GM23338 (cell line): ENCODE data around the gene PDLIM5. TPM values are rescaled to one million over a fixed set of nuclear protein-coding genes. Genes with fewer than 3 reads are reported as not detected.

ENCODE experiments used
- ATAC-seq: fragments of 200-7000 bp; cut with Tn5 transposase; 3 replicates; pipeline ENCODE4 v1.9.1; 2020
- DNase-seq: peaks from one replicate; pipeline ENCODE4 v3.0.0-alpha.2; 2015; ENCODE audit warnings: low spot score
- H2AFZ ChIP-seq: fragments of 200-600 bp; sonication (generic); 2 replicates; pipeline ENCODE4 v1.8.0; 2016; ENCODE audit warnings: antibody characterized with exemption, mild to moderate bottlenecking, moderate library complexity
- H3F3A ChIP-seq: fragments of 200-600 bp; sonication (generic); replicated peaks from 2 replicates; pipeline ENCODE4 v1.8.0; 2017; ENCODE audit warnings: antibody characterized with exemption, mixed run types, low read depth
- H3K27ac ChIP-seq: fragments of 200-600 bp; sonication (generic); 2 replicates; pipeline ENCODE4 v1.6.1; 2016; ENCODE audit warnings: low read depth
- H3K27me3 ChIP-seq: fragments of 200-600 bp; sonication (generic); 2 replicates; pipeline ENCODE4 v1.8.0; 2016; ENCODE audit warnings: mild to moderate bottlenecking, mixed run types, moderate library complexity; ENCODE audit not compliant: insufficient read depth
- H3K36me3 ChIP-seq: fragments of 200-600 bp; sonication (generic); 2 replicates; pipeline ENCODE4 v1.8.0; 2016; ENCODE audit warnings: mild to moderate bottlenecking; ENCODE audit not compliant: insufficient read depth
- H3K4me1 ChIP-seq: fragments of 200-600 bp; sonication (generic); 2 replicates; pipeline ENCODE4 v1.8.0; 2016; ENCODE audit warnings: mild to moderate bottlenecking, moderate library complexity; ENCODE audit not compliant: insufficient read depth
- H3K4me2 ChIP-seq: fragments of 200-600 bp; sonication (generic); 2 replicates; pipeline ENCODE4 v1.7.1; 2017; ENCODE audit warnings: mixed run types
- H3K4me3 ChIP-seq: fragments of 200-600 bp; sonication (generic); 2 replicates; pipeline ENCODE4 v1.6.1; 2016; ENCODE audit warnings: mixed run types
- H3K79me2 ChIP-seq: fragments of 200-600 bp; sonication (generic); replicated peaks from 2 replicates; pipeline ENCODE4 v1.8.0; 2017; ENCODE audit warnings: mild to moderate bottlenecking; ENCODE audit not compliant: insufficient read depth
- H3K9me2 ChIP-seq: fragments of 200-600 bp; sonication (generic); 2 replicates; pipeline ENCODE4 v1.8.0; 2017; ENCODE audit not compliant: insufficient read depth
- H4K20me1 ChIP-seq: fragments of 200-600 bp; sonication (generic); replicated peaks from 2 replicates; pipeline ENCODE4 v1.8.0; 2017; ENCODE audit warnings: mild to moderate bottlenecking; ENCODE audit not compliant: insufficient read depth
- H3K27ac Mint-ChIP-seq: 2 replicates; pipeline ENCODE4 v1.8.0; 2020; ENCODE audit warnings: inconsistent platforms, mild to moderate bottlenecking, moderate library complexity, mixed read lengths
- H3K27me3 Mint-ChIP-seq: 3 replicates; pipeline ENCODE4 v1.8.0; 2022; ENCODE audit warnings: low read depth, mild to moderate bottlenecking, moderate library complexity, mixed read lengths, inconsistent platforms; ENCODE audit not compliant: insufficient read depth, poor library complexity
- H3K36me3 Mint-ChIP-seq: 3 replicates; pipeline ENCODE4 v1.8.0; 2021; ENCODE audit warnings: low read depth, mild to moderate bottlenecking, inconsistent platforms, moderate library complexity, mixed read lengths
- H3K4me1 Mint-ChIP-seq: 3 replicates; pipeline ENCODE4 v1.8.0; 2020; ENCODE audit warnings: mild to moderate bottlenecking, inconsistent platforms, mixed read lengths
- H3K4me3 Mint-ChIP-seq: 3 replicates; pipeline ENCODE4 v1.8.0; 2021; ENCODE audit warnings: moderate library complexity, mild to moderate bottlenecking, inconsistent platforms, mixed read lengths
- H3K9me3 Mint-ChIP-seq: 3 replicates; pipeline ENCODE4 v1.8.0; 2020; ENCODE audit warnings: moderate library complexity, mild to moderate bottlenecking, inconsistent platforms, mixed read lengths
- CREB1 ChIP-seq: fragments of 250-450 bp; sonication (Bioruptor Pico); IDR thresholded peaks from 2 replicates; pipeline ENCODE4 v1.5.0; 2020; ENCODE audit warnings: low read depth, mild to moderate bottlenecking, moderate library complexity
- CTCF ChIP-seq, 2 experiments: fragments of 200-600 bp in 1 of 2; sonication (generic) in 1 of 2; conservative IDR thresholded peaks; 2 replicates each; pipeline versions ENCODE4 v1.5.1 to v1.6.1; 2016 to 2017; ENCODE audit warnings: antibody characterized with exemption in 2 of 2, low read depth in 2 of 2, mild to moderate bottlenecking in 2 of 2, moderate library complexity in 1 of 2
- EZH2 ChIP-seq: fragments of 200-600 bp; sonication (generic); IDR thresholded peaks from one replicate; pipeline ENCODE4 v1.8.0; 2017; ENCODE audit warnings: antibody characterized with exemption, mild to moderate bottlenecking, low read depth; ENCODE audit not compliant: unreplicated experiment
- EZH2phosphoT487 ChIP-seq: fragments of 200-600 bp; sonication (generic); IDR thresholded peaks from one replicate; pipeline ENCODE4 v1.8.1; 2018; ENCODE audit warnings: antibody characterized with exemption; ENCODE audit not compliant: unreplicated experiment
- JUNB ChIP-seq: IDR thresholded peaks from one replicate; pipeline ENCODE4 v1.6.1; 2016; ENCODE audit warnings: antibody characterized with exemption; ENCODE audit not compliant: unreplicated experiment
- NANOG ChIP-seq: IDR thresholded peaks from 2 replicates; pipeline ENCODE4 v1.6.1; 2016; ENCODE audit warnings: antibody characterized with exemption, borderline replicate concordance
- POLR2AphosphoS5 ChIP-seq: IDR thresholded peaks from 2 replicates; pipeline ENCODE4 v1.6.1; 2016; ENCODE audit warnings: antibody characterized with exemption, low read depth
- STAT1 ChIP-seq: IDR thresholded peaks from one replicate; pipeline ENCODE4 v1.6.1; 2016; ENCODE audit warnings: antibody characterized with exemption; ENCODE audit not compliant: unreplicated experiment
- ZNF114 ChIP-seq: fragments of 250-450 bp; sonication (Bioruptor Pico); IDR thresholded peaks from 2 replicates; pipeline ENCODE4 v1.5.0; 2020; ENCODE audit warnings: mild to moderate bottlenecking, moderate library complexity
- ZNF331 ChIP-seq: fragments of 250-450 bp; sonication (Bioruptor Pico); IDR thresholded peaks from 2 replicates; pipeline ENCODE4 v1.5.0; 2020; ENCODE audit warnings: low read depth, mild to moderate bottlenecking, moderate library complexity
- polyA plus RNA-seq: library from polyadenylated mRNA; unstranded; fragments of >200 nt; fragmentation: Nextera tagmentation; extraction: Ambion mirVana; gene quantifications from 2 replicates; pipeline ENCODE4 v1.2.1, GENCODE V29; 2016
- total RNA-seq: library from RNA; depleted of rRNA; stranded (reverse); fragments of >200 nt; shearing (Covaris generic); gene quantifications from 2 replicates; pipeline ENCODE4 v1.2.3, GENCODE V29; 2014
- TF ChIP-seq, protein P1 (sequence below): IDR thresholded peaks from one replicate; pipeline ENCODE4 v1.6.1; 2018; ENCODE audit warnings: antibody characterized with exemption; ENCODE audit not compliant: unreplicated experiment
- TF ChIP-seq, protein P2 (sequence below): IDR thresholded peaks from 2 replicates; pipeline ENCODE4 v1.6.1; 2016; ENCODE audit warnings: antibody characterized with exemption

Gene PDLIM5
- total and polyA plus RNA-seq, 2 experiments from 2014 or later = 45.2 to 53.0 TPM

DNA sequence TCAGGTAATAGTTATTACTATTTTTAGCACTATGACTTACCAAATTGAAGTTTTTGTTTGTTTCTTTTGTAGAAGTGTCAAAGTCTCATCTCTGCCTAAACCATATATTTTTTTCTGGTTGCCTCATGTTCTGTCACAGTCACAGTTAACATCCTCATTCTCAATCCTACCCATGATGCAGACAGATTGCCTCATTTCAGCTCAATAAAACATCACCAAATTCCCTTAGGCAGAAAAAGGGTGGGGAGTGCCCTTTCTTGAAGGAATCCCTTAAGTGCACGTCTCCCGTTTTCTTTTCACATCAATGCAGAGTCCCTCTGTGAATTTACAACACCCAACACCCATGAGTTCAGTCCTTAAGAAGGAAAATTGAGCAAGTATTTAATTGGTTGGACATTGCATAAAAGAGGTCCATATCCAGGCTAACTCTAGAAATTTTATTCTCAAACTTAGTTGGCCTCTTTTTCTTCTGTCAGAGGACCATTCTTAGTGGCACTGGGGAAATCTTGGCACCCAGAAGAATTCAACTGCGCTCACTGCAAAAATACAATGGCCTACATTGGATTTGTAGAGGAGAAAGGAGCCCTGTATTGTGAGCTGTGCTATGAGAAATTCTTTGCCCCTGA lies 202.4 kb downstream of the PDLIM5 start:
- Histone ChIP-seq H3K4me3 (no peak overlapping the region), H3K4me1 (no peaks in the 10 kb centered on the region), H3K27ac (no peak overlapping the region), H3K9me2 (no peaks in the 10 kb centered on the region), H3K4me2 (no peak overlapping the region), H2AFZ (no peak overlapping the region), H3K79me2 (no peaks in the 10 kb centered on the region), H3K36me3 (no peaks in the 10 kb centered on the region), H4K20me1 (no peaks in the 10 kb centered on the region), H3F3A (no peaks in the 10 kb centered on the region), H3K27me3 (no peaks in the 10 kb centered on the region)
- no peak for TF ChIP-seq POLR2AphosphoS5
- TF ChIP-seq CREB1 (CRISPR knock-in tag) = no peak
- no peaks in the 10 kb centered on the region for H3K9me3 Mint-ChIP-seq
- no peaks in the 10 kb centered on the region for H3K27me3 Mint-ChIP-seq
- H3K4me1 Mint-ChIP-seq = no peaks in the 10 kb centered on the region
- H3K27ac Mint-ChIP-seq = no peak overlapping the region
- DNase-seq (no peak), ATAC-seq (no peak)
- H3K4me3 Mint-ChIP-seq = no peak overlapping the region
- H3K36me3 Mint-ChIP-seq = no peaks in the 10 kb centered on the region

GRCh38 chr4:94654714-94655113 lies 203.0 kb downstream of the PDLIM5 start:
- Histone ChIP-seq H3K9me2 (no peaks in the 10 kb centered on the region), H3K79me2 (no peaks in the 10 kb centered on the region), H3K36me3 (no peaks in the 10 kb centered on the region), H3K27me3 (no peaks in the 10 kb centered on the region), H2AFZ (no peak overlapping the region), H3F3A (no peaks in the 10 kb centered on the region), H3K4me2 (no peak overlapping the region), H3K27ac (no peak overlapping the region), H3K4me3 (no peak overlapping the region), H4K20me1 (no peaks in the 10 kb centered on the region), H3K4me1 (no peaks in the 10 kb centered on the region)
- no peaks in the 10 kb centered on the region for H3K36me3 Mint-ChIP-seq
- no peaks in the 10 kb centered on the region for H3K27me3 Mint-ChIP-seq
- TF ChIP-seq EZH2phosphoT487 (no peak), CREB1 (CRISPR knock-in tag) (no peak), ZNF114 (CRISPR knock-in tag) (no peak), NANOG (no peak), ZNF331 (no peak), JUNB (no peak)
- no peak for DNase-seq
- ATAC-seq = no peak
- H3K27ac Mint-ChIP-seq = no peak overlapping the region
- H3K4me1 Mint-ChIP-seq = no peaks in the 10 kb centered on the region
- H3K4me3 Mint-ChIP-seq = no peak overlapping the region
- H3K9me3 Mint-ChIP-seq = no peaks in the 10 kb centered on the region

- H3K27ac Mint-ChIP-seq = no peak overlapping the region
- no peaks in the 10 kb centered on the region; the same call in 1 of the 2 replicates for H3K36me3 ChIP-seq
These were observed 208.9 kb downstream of the PDLIM5 start for GRCh38 chr4:94660614-94661013.

More at GRCh38 chr4:94660614-94661013, 208.9 kb downstream of the PDLIM5 start:
- H3K9me2 ChIP-seq = no peaks in the 10 kb centered on the region
- H4K20me1 ChIP-seq = no peaks in the 10 kb centered on the region
- DNase-seq = no peak
- Mint-ChIP-seq H3K4me3 (no peak overlapping the region), H3K36me3 (0 out of 3 replicates have a peak, but pooled peaks cover 3% of the 10 kb centered on the region), H3K4me1 (no peaks in the 10 kb centered on the region), H3K9me3 (no peaks in the 10 kb centered on the region), H3K27me3 (peaks cover 2% of the 10 kb centered on the region)
- no peaks in the 10 kb centered on the region for H3K27me3 ChIP-seq
- no peaks in the 10 kb centered on the region for H3K4me1 ChIP-seq
- no peak overlapping the region for H3K4me3 ChIP-seq
- no peaks in the 10 kb centered on the region for H3F3A ChIP-seq
- H3K79me2 ChIP-seq = no peaks in the 10 kb centered on the region
- ATAC-seq = no peak
- H3K27ac ChIP-seq = no peak overlapping the region
- no peak overlapping the region for H3K4me2 ChIP-seq
- no peak overlapping the region for H2AFZ ChIP-seq
- TF ChIP-seq ZNF331 = no peak
- TF ChIP-seq, protein P1, sequence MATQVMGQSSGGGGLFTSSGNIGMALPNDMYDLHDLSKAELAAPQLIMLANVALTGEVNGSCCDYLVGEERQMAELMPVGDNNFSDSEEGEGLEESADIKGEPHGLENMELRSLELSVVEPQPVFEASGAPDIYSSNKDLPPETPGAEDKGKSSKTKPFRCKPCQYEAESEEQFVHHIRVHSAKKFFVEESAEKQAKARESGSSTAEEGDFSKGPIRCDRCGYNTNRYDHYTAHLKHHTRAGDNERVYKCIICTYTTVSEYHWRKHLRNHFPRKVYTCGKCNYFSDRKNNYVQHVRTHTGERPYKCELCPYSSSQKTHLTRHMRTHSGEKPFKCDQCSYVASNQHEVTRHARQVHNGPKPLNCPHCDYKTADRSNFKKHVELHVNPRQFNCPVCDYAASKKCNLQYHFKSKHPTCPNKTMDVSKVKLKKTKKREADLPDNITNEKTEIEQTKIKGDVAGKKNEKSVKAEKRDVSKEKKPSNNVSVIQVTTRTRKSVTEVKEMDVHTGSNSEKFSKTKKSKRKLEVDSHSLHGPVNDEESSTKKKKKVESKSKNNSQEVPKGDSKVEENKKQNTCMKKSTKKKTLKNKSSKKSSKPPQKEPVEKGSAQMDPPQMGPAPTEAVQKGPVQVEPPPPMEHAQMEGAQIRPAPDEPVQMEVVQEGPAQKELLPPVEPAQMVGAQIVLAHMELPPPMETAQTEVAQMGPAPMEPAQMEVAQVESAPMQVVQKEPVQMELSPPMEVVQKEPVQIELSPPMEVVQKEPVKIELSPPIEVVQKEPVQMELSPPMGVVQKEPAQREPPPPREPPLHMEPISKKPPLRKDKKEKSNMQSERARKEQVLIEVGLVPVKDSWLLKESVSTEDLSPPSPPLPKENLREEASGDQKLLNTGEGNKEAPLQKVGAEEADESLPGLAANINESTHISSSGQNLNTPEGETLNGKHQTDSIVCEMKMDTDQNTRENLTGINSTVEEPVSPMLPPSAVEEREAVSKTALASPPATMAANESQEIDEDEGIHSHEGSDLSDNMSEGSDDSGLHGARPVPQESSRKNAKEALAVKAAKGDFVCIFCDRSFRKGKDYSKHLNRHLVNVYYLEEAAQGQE = no peak
- no peak for TF ChIP-seq EZH2phosphoT487
- no peak for TF ChIP-seq STAT1
- TF ChIP-seq JUNB = no peak
- TF ChIP-seq EZH2 = no peak
- no peak for TF ChIP-seq NANOG
- no peak for TF ChIP-seq POLR2AphosphoS5
- TF ChIP-seq CREB1 (CRISPR knock-in tag) = no peak
- TF ChIP-seq, protein P2, sequence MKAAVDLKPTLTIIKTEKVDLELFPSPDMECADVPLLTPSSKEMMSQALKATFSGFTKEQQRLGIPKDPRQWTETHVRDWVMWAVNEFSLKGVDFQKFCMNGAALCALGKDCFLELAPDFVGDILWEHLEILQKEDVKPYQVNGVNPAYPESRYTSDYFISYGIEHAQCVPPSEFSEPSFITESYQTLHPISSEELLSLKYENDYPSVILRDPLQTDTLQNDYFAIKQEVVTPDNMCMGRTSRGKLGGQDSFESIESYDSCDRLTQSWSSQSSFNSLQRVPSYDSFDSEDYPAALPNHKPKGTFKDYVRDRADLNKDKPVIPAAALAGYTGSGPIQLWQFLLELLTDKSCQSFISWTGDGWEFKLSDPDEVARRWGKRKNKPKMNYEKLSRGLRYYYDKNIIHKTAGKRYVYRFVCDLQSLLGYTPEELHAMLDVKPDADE = no peak
- no peak for TF ChIP-seq CTCF (conservative IDR thresholded peaks at IDR 0.05; ENCODE audit: low read depth in 2 of 2)
